H7 (cell line): Measurements from ENCODE around the gene POC1A. TPM values are rescaled to one million over a fixed set of nuclear protein-coding genes. Genes with fewer than 3 reads are reported as not detected.
"Not testable (repeated sequence)": the region's sequence is repeated elsewhere in the genome, so short reads cannot be mapped to it uniquely, and the experiment has no call there.

Source experiments
- DNase-seq: peaks from one replicate; pipeline ENCODE4 v3.0.0; 2012
- H3K27me3 ChIP-seq: 2 replicates; pipeline ENCODE4 v1.6.0; 2011; ENCODE audit warnings: mild to moderate bottlenecking, low read length; ENCODE audit not compliant: control insufficient read depth, insufficient read depth
- H3K36me3 ChIP-seq: replicated peaks from 2 replicates; pipeline ENCODE4 v1.5.1; 2011; ENCODE audit warnings: low read length; ENCODE audit not compliant: control insufficient read depth, insufficient read depth
- H3K4me3 ChIP-seq: 2 replicates; pipeline ENCODE4 v1.5.1; 2011; ENCODE audit warnings: low read depth, mild to moderate bottlenecking, control low read depth, low read length, moderate library complexity; ENCODE audit not compliant: insufficient read depth
- total RNA-seq: library from RNA; depleted of rRNA; stranded (reverse); fragments of >200 nt; shearing (Covaris generic); gene quantifications from 2 replicates; pipeline ENCODE4 v1.2.3, GENCODE V29; 2014

POC1A gene
- total RNA-seq, 1 experiment from 2014 or later = 25.1 TPM

DNA sequence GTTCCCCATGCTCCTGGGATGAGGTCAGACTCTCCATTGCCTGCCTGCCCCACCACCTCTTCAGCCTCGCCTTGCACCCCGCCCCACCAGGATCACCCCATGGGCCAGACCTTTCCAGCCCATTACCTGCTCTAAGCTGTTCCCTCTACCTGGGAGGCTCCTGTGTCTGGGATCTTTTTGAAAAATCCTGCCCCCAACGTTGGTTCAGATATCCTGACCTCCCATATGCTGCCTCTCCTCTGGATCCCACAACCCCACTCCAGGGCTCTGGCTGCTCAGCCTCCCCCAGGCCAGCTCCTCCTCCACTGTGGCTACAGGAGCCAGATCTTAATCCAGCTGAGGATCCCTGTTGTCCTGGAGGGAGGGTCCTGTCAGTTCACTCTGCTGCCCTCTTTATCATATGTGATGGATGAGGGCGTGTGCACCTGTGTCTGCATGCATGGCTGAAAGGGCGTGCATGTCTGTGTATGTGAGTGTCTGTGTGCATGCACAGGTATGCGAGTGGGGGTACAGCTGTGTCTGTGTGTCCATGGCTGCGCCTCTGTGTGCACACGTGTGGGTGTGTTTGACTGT is 22.0 kb upstream of the POC1A start:
- no peak for DNase-seq
- no peak overlapping the region for H3K4me3 ChIP-seq
- H3K27me3 ChIP-seq = no peaks in the 10 kb centered on the region

DNA sequence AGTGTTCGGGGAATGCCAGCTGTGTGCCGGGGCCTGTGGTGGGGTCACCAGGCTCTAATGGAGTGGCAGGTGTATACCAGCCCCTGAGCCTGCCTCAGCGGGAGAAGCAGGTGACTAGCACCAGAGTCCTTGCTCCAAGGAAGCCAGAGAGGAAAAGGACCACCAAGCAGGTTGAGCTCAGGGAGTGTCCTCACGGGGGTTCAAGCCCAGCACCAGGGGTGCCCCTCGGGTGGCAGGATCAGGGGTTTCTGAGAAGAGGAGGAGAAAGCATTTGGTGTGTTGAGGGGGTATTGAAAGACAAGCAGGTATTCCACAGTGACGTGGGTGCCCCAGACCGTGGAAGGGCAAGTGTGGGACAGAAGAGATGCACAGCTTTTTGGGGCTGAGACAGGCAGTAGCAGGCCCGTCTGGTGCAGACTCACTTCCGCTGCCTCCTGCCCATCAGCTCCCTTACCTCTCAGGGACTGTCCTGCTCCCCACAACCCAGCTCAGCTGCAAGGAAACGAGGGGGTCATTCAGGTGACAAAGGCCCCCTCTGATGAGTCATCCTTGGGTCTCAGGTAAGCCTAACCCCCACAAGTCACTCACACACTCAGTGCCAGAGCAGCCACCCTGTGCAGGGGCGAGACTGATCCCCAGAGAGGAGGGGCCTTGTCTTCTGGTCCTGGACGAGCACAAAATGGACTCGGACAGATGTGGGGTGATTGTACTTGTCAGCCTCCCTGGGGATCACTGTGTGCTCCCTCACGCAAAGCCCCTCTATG is 21.4 kb upstream of the POC1A start:
- Histone ChIP-seq H3K4me3 (no peak overlapping the region), H3K27me3 (no peaks in the 10 kb centered on the region), H3K36me3 (no peaks in the 10 kb centered on the region)
- DNase-seq = no peak

More for the DNA sequence above, 22.0 kb upstream of the POC1A start:
- no peaks in the 10 kb centered on the region for H3K36me3 ChIP-seq

DNA sequence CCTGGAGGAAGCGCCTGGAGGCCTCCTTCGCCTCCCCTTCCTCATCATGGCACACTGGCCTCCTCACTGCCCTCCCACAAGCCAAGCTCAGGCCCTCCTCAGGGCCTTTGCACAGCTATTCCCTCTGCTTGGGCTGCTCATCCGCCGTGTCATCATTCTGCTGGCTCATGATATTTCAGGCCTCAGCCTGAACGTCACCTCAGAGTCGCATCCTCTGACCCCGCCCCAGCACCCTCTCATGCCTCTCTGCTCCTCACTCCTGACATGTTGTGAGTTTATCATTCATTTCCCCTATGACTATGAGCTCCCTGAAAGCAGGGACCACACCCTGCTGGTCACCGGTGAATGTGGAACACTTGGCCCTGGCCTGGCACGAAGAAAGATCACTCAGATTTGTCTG is 20.7 kb upstream of the POC1A start:
- no peak overlapping the region for H3K4me3 ChIP-seq
- H3K36me3 ChIP-seq = no peaks in the 10 kb centered on the region
- no peak for DNase-seq
- H3K27me3 ChIP-seq = no peaks in the 10 kb centered on the region

DNA sequence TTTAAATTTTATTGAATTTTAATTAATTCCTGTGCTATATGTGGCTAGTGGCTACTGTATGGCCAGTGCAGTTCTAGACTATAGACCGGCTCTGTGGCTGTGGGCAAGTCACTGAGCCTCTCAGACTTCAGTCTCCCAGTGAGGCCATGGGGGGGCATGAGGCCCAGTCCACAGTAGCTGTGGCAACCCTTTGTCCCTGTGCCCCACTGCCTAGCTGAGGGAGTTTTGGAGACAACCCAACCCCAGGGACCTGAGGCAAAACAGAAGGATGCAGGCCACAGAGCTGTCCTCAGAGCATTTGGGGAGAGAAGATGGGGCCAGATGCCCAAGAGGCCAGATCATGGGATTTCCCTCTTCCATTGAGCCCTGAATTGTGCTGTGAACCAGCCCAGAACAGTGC is 18.9 kb upstream of the POC1A start:
- H3K27me3 ChIP-seq = no peaks in the 10 kb centered on the region
- no peaks in the 10 kb centered on the region for H3K36me3 ChIP-seq
- no peak overlapping the region for H3K4me3 ChIP-seq
- DNase-seq = no peak

DNA sequence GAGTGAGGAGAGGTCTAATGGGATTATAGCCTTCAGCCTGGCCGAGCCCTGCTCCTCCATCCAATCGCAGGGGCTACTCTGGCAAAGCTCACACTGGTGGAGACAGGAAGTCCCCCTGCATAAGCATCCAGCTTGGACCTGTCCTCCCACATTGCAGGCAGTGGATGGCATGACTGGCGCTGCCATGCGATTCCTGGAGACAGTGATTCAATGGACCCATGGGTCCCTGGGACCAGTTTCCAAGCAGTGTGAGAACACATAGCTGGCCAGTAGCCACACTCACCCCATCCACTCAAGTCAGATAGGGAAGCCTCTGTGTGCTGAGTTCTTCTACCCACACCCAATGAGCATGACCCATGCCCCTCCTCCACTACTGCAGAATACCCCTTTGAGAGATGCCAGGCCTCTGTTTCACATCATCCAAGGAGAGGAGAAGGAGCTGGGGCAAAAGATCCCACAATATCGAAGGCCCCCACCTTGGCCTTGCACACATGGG is 18.1 kb upstream of the POC1A start:
- DNase-seq = no peak

DNA sequence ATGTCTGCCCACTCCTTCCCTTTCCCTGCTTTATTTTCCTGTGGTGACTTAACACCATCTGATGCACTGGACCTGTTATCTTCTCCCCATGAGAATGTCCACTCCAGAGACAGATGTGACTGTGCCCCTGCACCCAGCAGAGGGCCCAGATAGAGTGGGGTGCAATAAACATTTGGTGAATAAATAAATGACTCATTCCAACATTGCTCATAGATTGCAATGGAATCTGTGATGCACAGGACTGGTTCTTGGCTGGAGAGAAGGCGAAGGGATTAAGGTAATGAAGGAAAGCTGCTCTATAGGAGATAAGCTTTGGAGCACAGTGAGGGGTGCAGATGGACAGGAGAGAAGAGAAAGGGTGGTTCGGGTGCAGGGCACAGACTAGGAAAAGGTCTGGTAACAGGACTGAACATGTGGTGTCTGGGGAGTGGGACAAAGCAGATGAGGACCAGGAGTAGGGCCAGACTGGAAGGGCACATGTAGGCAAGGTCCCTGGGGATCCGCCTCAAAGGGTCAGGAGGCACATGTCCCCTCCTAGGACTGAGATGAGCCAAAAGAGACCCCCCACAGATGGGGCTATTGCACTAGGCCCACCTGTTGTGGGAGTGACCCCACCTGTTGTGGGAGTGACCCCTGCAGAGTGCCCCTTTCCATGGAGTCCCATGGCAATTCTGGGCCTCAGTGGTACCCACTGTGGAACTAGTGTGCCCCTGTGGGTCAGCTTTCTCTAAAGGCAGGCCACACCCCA is 17.5 kb upstream of the POC1A start:
- Histone ChIP-seq H3K27me3 (no peaks in the 10 kb centered on the region), H3K4me3 (no peak overlapping the region), H3K36me3 (no peaks in the 10 kb centered on the region)
- no peak for DNase-seq

More for the DNA sequence above, 18.1 kb upstream of the POC1A start:
- H3K36me3 ChIP-seq = no peaks in the 10 kb centered on the region
- H3K4me3 ChIP-seq = no peak overlapping the region
- H3K27me3 ChIP-seq = no peaks in the 10 kb centered on the region

DNA sequence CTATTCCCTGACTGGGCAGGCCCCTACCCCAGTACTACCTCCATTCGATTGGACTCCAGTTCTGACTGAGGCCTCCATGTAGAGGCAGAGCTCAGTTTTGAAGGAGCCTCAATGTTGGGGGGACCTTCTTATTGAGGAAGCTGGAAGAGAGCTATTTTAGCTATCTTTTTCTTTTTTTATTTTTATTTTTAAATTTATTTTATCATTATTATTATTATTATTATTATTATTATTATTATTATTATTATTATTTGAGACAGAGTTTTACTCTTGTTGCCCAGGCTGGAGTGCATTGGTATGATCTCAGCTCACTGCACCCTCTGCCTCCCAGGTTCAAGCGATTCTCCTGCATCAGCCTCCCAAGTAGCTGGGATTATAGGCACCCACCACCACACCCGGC is 16.0 kb upstream of the POC1A start:
- not testable (repeated sequence) for H3K36me3 ChIP-seq, DNase-seq, H3K27me3 ChIP-seq, H3K4me3 ChIP-seq

DNA sequence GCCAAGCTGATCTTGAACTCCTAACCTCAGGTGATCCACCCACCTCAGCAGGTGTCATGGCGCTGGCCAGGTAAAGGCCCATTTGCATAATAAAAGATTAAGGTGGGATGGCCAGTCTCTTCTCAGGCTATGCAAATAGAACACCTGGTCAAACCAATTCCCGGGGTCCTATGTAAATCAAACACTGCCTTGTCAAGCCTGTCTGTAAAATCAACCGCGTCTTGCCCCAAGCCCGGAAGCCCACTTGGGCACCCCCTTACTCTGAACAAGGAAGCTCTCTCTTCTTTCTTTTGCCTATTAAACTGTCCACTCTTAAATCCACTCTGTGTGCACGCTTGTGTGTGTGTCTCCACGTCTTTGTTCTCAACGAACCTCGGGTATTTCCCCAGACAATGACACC is 13.0 kb upstream of the POC1A start:
- Histone ChIP-seq H3K27me3 (no peaks in the 10 kb centered on the region), H3K4me3 (no peak overlapping the region), H3K36me3 (no peaks in the 10 kb centered on the region)
- peak; percentile 80 for DNase-seq

DNA sequence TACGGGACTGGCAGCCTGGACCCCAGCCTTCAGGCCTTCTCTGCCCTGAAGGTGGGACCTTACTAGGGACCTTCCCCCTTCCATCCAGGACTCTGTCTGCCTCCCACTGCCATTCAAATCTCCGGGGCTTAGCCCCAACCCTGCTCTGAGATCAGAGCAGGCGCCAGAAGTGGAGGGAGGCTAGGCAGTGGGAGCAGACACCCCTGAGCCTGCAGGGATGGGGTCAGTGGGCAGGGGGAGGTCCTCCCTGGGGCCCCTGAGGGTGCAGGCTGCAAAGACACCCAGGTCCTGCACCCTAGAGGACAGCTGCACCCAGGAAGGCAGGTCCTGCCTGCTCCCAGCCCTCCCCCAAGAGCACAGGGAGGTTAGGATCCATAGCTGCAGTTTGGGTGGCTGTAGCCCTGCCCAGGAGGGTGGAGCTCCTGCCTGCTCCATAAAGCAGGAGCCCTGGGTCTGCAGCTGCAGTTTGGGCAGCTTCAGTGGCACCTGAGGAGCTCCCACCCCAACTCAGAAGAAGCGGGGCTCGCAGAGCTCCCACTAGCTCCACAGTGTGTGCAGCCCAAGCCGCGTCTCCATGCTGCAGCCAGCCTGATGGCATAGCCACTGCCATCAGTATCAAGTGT is 8.1 kb upstream of the POC1A start:
- DNase-seq = no peak
- H3K36me3 ChIP-seq = no peaks in the 10 kb centered on the region
- no peaks in the 10 kb centered on the region for H3K27me3 ChIP-seq
- no peak overlapping the region for H3K4me3 ChIP-seq

DNA sequence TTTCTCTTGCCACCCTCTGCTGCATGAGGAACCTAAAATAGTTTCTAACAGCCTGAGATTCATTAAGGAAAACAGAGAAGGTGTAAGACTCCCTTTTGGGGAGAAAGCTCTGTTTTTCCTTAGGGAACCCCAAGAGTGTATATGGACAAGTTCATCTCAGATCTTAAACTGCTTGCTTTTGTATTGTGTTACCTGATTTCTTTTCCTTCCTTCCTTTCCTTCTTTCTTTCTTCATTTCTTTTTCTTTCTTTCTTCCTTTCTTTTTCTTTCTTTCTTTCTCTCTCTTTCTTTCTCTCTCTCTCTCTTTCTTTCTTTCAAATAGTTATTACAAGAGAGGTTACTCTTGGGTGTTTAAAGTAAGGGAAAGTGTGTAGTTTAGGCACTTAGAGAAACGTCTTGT is 5.3 kb upstream of the POC1A start:
- DNase-seq = no peak
- Histone ChIP-seq H3K27me3 (no peaks in the 10 kb centered on the region), H3K36me3 (no peaks in the 10 kb centered on the region), H3K4me3 (no peak overlapping the region)

DNA sequence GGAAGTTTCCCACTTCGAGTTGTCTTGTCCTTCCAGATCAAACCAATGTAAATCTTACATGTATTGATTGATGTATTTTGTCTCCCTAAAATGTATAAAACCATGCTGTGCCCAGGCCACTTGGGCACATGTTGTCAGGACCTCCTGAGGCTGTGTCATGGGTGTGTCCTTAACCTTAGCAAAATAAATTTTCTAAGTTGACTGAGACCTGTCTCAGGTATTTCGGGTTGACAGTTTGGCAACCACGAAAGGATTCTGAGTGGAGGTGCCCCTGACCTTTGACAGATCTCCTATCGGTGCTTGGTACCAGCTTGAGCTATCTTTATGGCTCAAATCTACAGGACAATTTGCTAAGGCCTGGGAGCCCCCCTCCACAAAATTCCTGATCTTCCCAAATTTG is 1.7 kb upstream of the POC1A start:
- Histone ChIP-seq H3K36me3 (no peaks in the 10 kb centered on the region; the same call in 1 of the 2 replicates), H3K27me3 (no peaks in the 10 kb centered on the region), H3K4me3 (no peak overlapping the region)
- DNase-seq = no peak

DNA sequence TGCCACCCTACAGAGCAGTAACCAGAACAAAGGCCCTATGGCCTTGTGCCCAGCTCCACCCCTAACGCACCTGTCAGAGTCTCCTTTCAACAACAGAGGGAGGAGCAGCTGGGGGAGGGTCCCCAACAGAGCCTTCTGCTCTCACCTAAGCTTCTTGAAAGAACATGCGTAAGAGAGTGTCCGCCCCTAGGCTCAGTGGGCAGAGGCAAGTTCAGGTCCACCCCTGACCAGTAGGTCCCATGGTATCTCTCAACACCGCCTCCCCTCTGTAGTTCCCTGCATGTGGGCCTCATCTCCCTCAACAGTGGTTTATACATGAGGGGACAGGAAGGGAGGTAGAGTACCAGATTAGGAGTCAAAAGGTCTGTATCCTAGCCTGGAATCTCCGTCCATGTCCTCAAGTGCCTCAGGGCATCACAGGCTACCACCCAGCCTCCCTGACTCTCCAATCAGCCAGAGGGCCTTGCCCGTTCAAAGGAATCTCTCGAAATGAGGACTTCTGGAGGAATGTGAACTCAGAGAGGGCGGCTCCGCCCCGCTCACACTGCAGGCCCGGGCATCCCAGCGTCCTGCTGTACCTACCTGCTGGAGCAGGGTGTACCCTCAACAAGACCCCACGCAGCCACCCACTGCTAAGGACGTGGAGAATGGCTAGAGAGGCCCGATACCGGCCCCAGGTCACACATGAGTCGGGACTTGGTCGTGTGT is 680 bp downstream of the POC1A start:
- peak; percentile 77 for DNase-seq
- no peaks in the 10 kb centered on the region for H3K27me3 ChIP-seq
- H3K4me3 ChIP-seq = peak overlapping the region; percentile 92
- peaks cover 19% of the 10 kb centered on the region for H3K36me3 ChIP-seq

DNA sequence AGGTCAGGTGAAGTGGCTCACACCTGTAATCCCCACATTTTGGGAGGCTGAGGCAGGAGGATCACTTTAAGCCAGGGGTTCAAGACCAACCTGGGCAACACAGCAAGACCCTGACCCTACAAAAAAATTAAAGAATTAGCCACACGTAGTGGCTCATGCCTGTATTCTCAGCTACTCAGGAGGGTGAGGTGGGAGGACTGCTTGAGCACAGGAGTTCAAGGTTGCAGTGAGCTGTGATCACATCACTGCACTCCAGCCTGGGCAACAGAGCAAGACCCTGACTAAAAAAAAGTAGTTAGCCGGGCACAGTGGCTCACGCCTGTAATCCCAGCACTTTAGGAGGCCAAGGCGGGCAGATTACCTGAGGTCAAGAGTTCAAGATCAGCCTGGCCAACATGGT is 2.2 kb downstream of the POC1A start:
- DNase-seq, H3K4me3 ChIP-seq, H3K27me3 ChIP-seq: not testable (repeated sequence)
- H3K36me3 ChIP-seq = peaks cover 28% of the 10 kb centered on the region

DNA sequence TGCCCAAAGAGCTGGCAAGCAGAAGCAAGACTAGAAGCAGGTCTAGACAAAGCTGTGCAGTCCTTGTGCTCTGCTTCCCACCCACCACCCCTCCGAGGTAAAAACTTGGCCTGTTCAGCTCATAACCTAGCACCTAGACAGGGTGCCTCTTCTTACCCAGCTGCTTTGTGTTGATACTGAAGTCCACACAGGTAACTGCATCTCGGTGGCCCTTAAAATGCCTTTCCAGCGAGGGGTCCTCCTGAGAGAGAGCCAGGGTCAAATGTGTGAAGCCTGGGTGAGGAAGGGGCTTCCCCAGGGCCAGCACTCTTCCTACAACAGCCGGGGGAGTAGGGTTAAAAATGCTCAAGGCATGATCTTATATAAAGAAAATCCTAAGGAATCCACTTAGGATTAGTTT is 3.4 kb downstream of the POC1A start:
- Histone ChIP-seq H3K27me3 (no peaks in the 10 kb centered on the region), H3K4me3 (no peak overlapping the region), H3K36me3 (peaks cover 34% of the 10 kb centered on the region)
- DNase-seq = no peak
